ENCODE data around the gene ZCCHC2. TPM values are rescaled to one million over a fixed set of nuclear protein-coding genes. Genes with fewer than 3 reads are reported as not detected.

Gene ZCCHC2
- polyA plus RNA-seq, 1 donor (not counting 4 experiments of a cell fraction or from before 2014, with no cell fraction given), result 12.9 TPM

DNA sequence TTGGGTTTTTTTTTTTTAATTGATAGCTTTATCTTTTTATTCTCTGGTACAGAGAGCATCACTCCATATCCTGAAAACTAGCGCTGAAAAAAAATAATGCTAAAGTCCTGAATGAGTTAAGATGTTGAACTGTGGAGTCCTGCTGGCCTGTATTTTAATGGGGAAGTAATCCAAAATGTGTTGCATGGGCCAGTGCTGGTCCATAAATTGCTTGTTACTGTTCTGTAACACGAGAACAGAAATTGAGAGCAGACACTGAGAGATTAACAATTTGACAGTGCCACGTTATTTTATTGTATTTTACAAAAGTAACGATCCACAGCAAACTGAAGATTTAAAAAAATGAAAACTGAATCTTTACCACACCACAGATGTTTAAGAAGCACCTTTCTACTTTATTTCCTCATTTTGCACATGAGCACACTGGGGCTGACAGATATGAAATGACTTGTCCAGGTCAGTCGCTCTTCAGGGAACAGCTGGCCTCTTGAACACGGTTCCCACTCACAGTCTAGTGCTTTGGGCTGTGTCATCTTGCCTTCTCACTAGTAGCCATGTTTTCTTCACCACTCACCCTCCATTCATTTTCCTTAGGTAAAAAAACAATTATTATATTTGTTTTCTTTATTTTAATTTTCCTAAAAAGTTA is 35.3 kb downstream of the ZCCHC2 start:
- TF ChIP-seq EZH2 (IDR thresholded peaks at IDR 0.05; ENCODE audit: low read length) (no peak), CTCF (optimal IDR thresholded peaks at IDR 0.05 in 1 of 3, IDR thresholded peaks at IDR 0.05 in 1 of 3, conservative IDR thresholded peaks at IDR 0.05 in 1 of 3; ENCODE audit: extremely low read depth in 1 of 3, insufficient read depth in 2 of 3, low read length in 3 of 3) (no peak)
- Histone ChIP-seq H3K27me3 (ENCODE audit: control insufficient read depth, extremely low read depth, insufficient read depth, low read length) (no peaks in the 10 kb centered on the region), H3K4me3 (ENCODE audit: control insufficient read depth in 2 of 3, extremely low read depth in 1 of 3, insufficient read depth in 2 of 3, low read depth in 1 of 3, low read length in 3 of 3) (no peak overlapping the region), H3K9me1 (ENCODE audit: control insufficient read depth, extremely low read depth, insufficient read depth, low read length) (no peaks in the 10 kb centered on the region), H3K36me3 (ENCODE audit: control insufficient read depth in 2 of 2, extremely low read depth in 1 of 2, insufficient read depth in 2 of 2, low read length in 2 of 2) (peaks cover 8 to 15% of the 10 kb centered on the region in 2 experiments), H3K9ac (ENCODE audit: control insufficient read depth, extremely low read depth, insufficient read depth, low read length) (no peak overlapping the region), H3K79me2 (ENCODE audit: control insufficient read depth, insufficient read depth, low read length) (no peaks in the 10 kb centered on the region), H3K27ac (ENCODE audit: control insufficient read depth, insufficient read depth, low read length) (no peak overlapping the region), H3K4me2 (ENCODE audit: control insufficient read depth, extremely low read depth, insufficient read depth, low read depth, low read length) (no peak overlapping the region), H2AFZ (ENCODE audit: control insufficient read depth, low read length) (no peak overlapping the region), H3K4me1 (ENCODE audit: control insufficient read depth, extremely low read depth, insufficient read depth, low read length) (peaks cover 11% of the 10 kb centered on the region), H4K20me1 (ENCODE audit: control insufficient read depth, extremely low read depth, insufficient read depth, low read length) (no peaks in the 10 kb centered on the region), H3K9me3 (ENCODE audit: control insufficient read depth, low read depth, low read length) (no peaks in the 10 kb centered on the region)
- dilution Hi-C loops (cut with MboI; ENCODE audit: extremely low pct_ligation_motif_present, low sequenced_read_pairs), result no loop called here
- DNase-seq (ENCODE audit: low read depth, low spot score) (no peak), FAIRE-seq (no peak)

GRCh38 chr18:62564044-62564443 is 41.2 kb downstream of the ZCCHC2 start:
- H3K4me2 ChIP-seq (ENCODE audit: control insufficient read depth, extremely low read depth, insufficient read depth, low read depth, low read length), result no peak overlapping the region
- H3K4me1 ChIP-seq (ENCODE audit: control insufficient read depth, extremely low read depth, insufficient read depth, low read length), result no peaks in the 10 kb centered on the region
- H4K20me1 ChIP-seq (ENCODE audit: control insufficient read depth, extremely low read depth, insufficient read depth, low read length), result no peaks in the 10 kb centered on the region
- no peak overlapping the region for H3K9ac ChIP-seq (ENCODE audit: control insufficient read depth, extremely low read depth, insufficient read depth, low read length)
- no peak overlapping the region for H2AFZ ChIP-seq (ENCODE audit: control insufficient read depth, low read length)
- H3K9me1 ChIP-seq (ENCODE audit: control insufficient read depth, extremely low read depth, insufficient read depth, low read length), result no peaks in the 10 kb centered on the region
- H3K4me3 ChIP-seq (ENCODE audit: control insufficient read depth in 2 of 3, extremely low read depth in 1 of 3, insufficient read depth in 2 of 3, low read depth in 1 of 3, low read length in 3 of 3), result no peak overlapping the region
- no peaks in the 10 kb centered on the region for H3K9me3 ChIP-seq (ENCODE audit: control insufficient read depth, low read depth, low read length)
- FAIRE-seq (no peak), DNase-seq (ENCODE audit: low read depth, low spot score) (no peak)
- dilution Hi-C loops (cut with MboI; ENCODE audit: extremely low pct_ligation_motif_present, low sequenced_read_pairs), result no loop called here
- H3K27me3 ChIP-seq (ENCODE audit: control insufficient read depth, extremely low read depth, insufficient read depth, low read length), result no peaks in the 10 kb centered on the region
- H3K27ac ChIP-seq (ENCODE audit: control insufficient read depth, insufficient read depth, low read length), result no peak overlapping the region
- TF ChIP-seq EZH2 (IDR thresholded peaks at IDR 0.05; ENCODE audit: low read length) (no peak), CTCF (optimal IDR thresholded peaks at IDR 0.05 in 1 of 3, IDR thresholded peaks at IDR 0.05 in 1 of 3, conservative IDR thresholded peaks at IDR 0.05 in 1 of 3; ENCODE audit: extremely low read depth in 1 of 3, insufficient read depth in 2 of 3, low read length in 3 of 3) (no peak)
- H3K36me3 ChIP-seq (ENCODE audit: control insufficient read depth in 2 of 2, extremely low read depth in 1 of 2, insufficient read depth in 2 of 2, low read length in 2 of 2), result peaks cover 9 to 19% of the 10 kb centered on the region in 2 experiments
- no peaks in the 10 kb centered on the region for H3K79me2 ChIP-seq (ENCODE audit: control insufficient read depth, insufficient read depth, low read length)
